Effector memory CD8-positive, alpha-beta T cell (primary cell): Measurements from ENCODE around the gene CCDC102A.

ENCODE experiments used
- ATAC-seq: fragments of 150-1000 bp; cut with Tn5 transposase; replicated peaks from 2 replicates; pipeline ENCODE4 v1.10.0; 2021; ENCODE audit warnings: mild to moderate bottlenecking, moderate library complexity
- DNase-seq, 3 experiments: peaks; one replicate each; pipeline ENCODE4 v3.0.0; 2021
- H3K27ac Mint-ChIP-seq, 2 donors: one replicate each; pipeline ENCODE4 v1.8.0; 2022; ENCODE audit warnings: mild to moderate bottlenecking in 2 of 2, mixed read lengths in 2 of 2, moderate library complexity in 2 of 2
- H3K27me3 Mint-ChIP-seq, 2 donors: one replicate each; pipeline ENCODE4 v1.8.0; 2022; ENCODE audit warnings: mixed read lengths in 2 of 2
- H3K36me3 Mint-ChIP-seq: one replicate; pipeline ENCODE4 v1.8.0; 2022; ENCODE audit warnings: mild to moderate bottlenecking, moderate library complexity, mixed read lengths; ENCODE audit not compliant: insufficient read depth
- H3K4me1 Mint-ChIP-seq, 2 donors: one replicate each; pipeline ENCODE4 v1.8.0; 2022; ENCODE audit warnings: low read depth in 2 of 2, mixed read lengths in 2 of 2
- H3K4me3 Mint-ChIP-seq, 2 donors: one replicate each; pipeline ENCODE4 v1.8.0; 2022; ENCODE audit warnings: mild to moderate bottlenecking in 2 of 2, mixed read lengths in 2 of 2, moderate library complexity in 2 of 2
- H3K9me3 Mint-ChIP-seq, 2 donors: one replicate each; pipeline ENCODE4 v1.8.0; 2022; ENCODE audit warnings: mixed read lengths in 2 of 2

The CCDC102A gene

GRCh38 chr16:57464523-57464922, 71.8 kb downstream of the CCDC102A start:
- Mint-ChIP-seq H3K4me1 (peaks cover 24 to 41% of the 10 kb centered on the region in 2 donors), H3K36me3 (peaks cover 54% of the 10 kb centered on the region), H3K27me3 (no peaks in the 10 kb centered on the region), H3K9me3 (no peaks in the 10 kb centered on the region), H3K27ac (peak overlapping the region; percentile 26 to 95), H3K4me3 (peak overlapping the region in 1 of 2 donors; percentile 100)
- DNase-seq (no peak), ATAC-seq (no peak)

DNA sequence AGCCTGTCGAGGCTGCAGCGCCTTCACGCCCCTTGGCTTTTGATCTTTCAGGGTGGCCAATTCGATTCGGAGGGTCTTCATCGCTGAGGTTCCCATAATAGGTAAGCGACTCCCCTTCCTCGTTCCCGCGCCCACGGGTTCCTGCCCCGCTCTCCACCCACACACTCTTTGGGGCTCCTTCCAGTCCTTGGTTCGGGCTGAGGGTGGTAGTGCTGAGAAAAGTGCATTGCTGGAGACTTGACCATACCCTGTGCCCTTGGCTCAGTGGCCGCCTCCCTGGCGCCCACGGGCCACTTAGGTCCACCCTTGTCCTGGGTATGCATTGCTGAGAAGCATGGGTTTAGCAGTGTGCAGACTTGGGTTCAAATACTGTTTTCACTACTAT, 73.4 kb downstream of the CCDC102A start:
- ATAC-seq = peak; percentile 7
- peaks cover 24 to 38% of the 10 kb centered on the region in 2 donors for H3K4me1 Mint-ChIP-seq
- DNase-seq = no peak
- no peaks in the 10 kb centered on the region for H3K9me3 Mint-ChIP-seq
- no peaks in the 10 kb centered on the region for H3K27me3 Mint-ChIP-seq
- H3K27ac Mint-ChIP-seq = peak overlapping the region; percentile 95 to 99
- H3K4me3 Mint-ChIP-seq = peak overlapping the region; percentile 87 to 100
- peaks cover 40% of the 10 kb centered on the region for H3K36me3 Mint-ChIP-seq

DNA sequence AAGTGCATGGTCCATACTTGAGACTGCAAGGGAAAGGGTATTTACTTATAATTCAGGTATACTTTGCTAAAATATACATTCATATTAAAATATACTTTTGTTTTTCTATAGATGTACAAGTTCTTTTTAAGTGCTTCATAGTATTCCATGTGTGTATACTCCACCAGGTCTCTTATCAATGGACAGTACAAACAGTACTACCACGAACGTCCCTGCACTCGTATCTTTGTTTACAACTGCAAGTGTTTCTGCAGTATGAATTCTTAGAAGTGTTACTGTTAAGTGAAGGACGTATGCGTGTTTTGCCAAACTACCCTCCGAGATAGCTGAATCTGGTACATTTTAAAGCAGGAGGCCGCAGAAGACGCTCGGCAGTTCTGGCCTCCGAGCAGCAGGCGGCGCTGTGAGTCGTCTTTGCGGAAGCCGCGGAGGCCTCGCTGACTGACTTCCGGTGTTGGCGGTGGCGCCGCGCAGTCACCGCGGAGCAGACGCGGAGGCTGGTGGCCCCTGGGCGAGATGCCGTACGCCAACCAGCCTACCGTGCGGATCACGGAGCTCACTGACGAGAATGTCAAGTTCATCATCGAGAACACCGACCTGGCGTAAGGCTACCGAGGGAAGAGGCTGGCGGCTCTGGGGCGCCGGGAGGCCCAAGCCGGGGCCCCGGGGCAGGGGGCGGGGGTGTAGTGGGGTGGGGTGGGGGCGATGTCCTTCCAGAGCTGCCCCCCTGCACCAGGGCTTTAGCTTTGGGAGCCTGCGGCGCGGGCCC, 74.0 kb downstream of the CCDC102A start, which contains the start of gene POLR2C:
TSS of gene POLR2C (plus strand) at position 471 of the 769 bp plus-strand sequence. CDS start at position 517, 46 bp downstream.
- H3K9me3 Mint-ChIP-seq = no peaks in the 10 kb centered on the region
- no peaks in the 10 kb centered on the region for H3K27me3 Mint-ChIP-seq
- H3K27ac Mint-ChIP-seq = peak within 1 kb of the TSS; percentile 95 to 99
- DNase-seq (peak; percentile 93 to 94 (median 93)), ATAC-seq (peak; percentile 98)
- peak within 1 kb of the TSS; percentile 87 to 100 for H3K4me3 Mint-ChIP-seq
- H3K4me1 Mint-ChIP-seq = peaks cover 24 to 32% of the 10 kb centered on the region in 2 donors
- H3K36me3 Mint-ChIP-seq = peaks cover 35% of the 10 kb centered on the region
